Measurements from ENCODE around the gene CXorf58.

Gene CXorf58

GRCh38 chrX:23926015-23926414, 18.2 kb downstream of the CXorf58 start:
- TF ChIP-seq ZFX (IDR thresholded peaks at IDR 0.05) (no peak), CTCF (conservative IDR thresholded peaks at IDR 0.05) (no peak)

GRCh38 chrX:23930894-23931604, 23.2 kb downstream of the CXorf58 start:
- no peak overlapping the region for H3K27ac ChIP-seq
- TF ChIP-seq ZFX (IDR thresholded peaks at IDR 0.05) (no peak), CTCF (conservative IDR thresholded peaks at IDR 0.05) (no peak)

More at GRCh38 chrX:23926015-23926414, 18.2 kb downstream of the CXorf58 start:
- H3K27ac ChIP-seq, result no peak overlapping the region

- TF ChIP-seq ZFX (IDR thresholded peaks at IDR 0.05) (no peak), CTCF (conservative IDR thresholded peaks at IDR 0.05) (no peak)
- H3K27ac ChIP-seq, result no peak overlapping the region
Observed at GRCh38 chrX:23932046-23932445, 24.2 kb downstream of the CXorf58 start.

GRCh38 chrX:23935106-23935505, 27.3 kb downstream of the CXorf58 start:
- no peak overlapping the region for H3K27ac ChIP-seq
- TF ChIP-seq CTCF (conservative IDR thresholded peaks at IDR 0.05) (no peak), ZFX (IDR thresholded peaks at IDR 0.05) (no peak)

- H3K27ac ChIP-seq, result no peak overlapping the region
- no peak for TF ChIP-seq ZFX (IDR thresholded peaks at IDR 0.05)
- no peak for TF ChIP-seq CTCF (conservative IDR thresholded peaks at IDR 0.05)
Observed at GRCh38 chrX:23936180-23936579, 28.4 kb downstream of the CXorf58 start.

- no peak for TF ChIP-seq ZFX (IDR thresholded peaks at IDR 0.05)
- TF ChIP-seq CTCF (conservative IDR thresholded peaks at IDR 0.05), result no peak
- H3K27ac ChIP-seq, result no peak overlapping the region
Observed at GRCh38 chrX:23937100-23937499, 29.3 kb downstream of the CXorf58 start.

GRCh38 chrX:23938690-23939089, 30.9 kb downstream of the CXorf58 start:
- H3K27ac ChIP-seq, result no peak overlapping the region
- TF ChIP-seq CTCF (conservative IDR thresholded peaks at IDR 0.05), result no peak
- no peak for TF ChIP-seq ZFX (IDR thresholded peaks at IDR 0.05)
